M059J (cell line): ENCODE measurements around the gene CAPN1. TPM values are rescaled to one million over a fixed set of nuclear protein-coding genes. Genes with fewer than 3 reads are reported as not detected.

ENCODE experiments used
- DNase-seq: peaks from one replicate; pipeline ENCODE4 v3.0.0-alpha.2; 2012; ENCODE audit warnings: low read depth
- total RNA-seq: library from RNA; depleted of rRNA; stranded (reverse); fragments of >200 nt; shearing (Covaris generic); gene quantifications from 2 replicates; pipeline ENCODE4 v1.2.3, GENCODE V29; 2014; rRNA removed

Gene CAPN1
- total RNA-seq, 1 experiment from 2014 or later, result 208 TPM

- DNase-seq, result no peak
Measured at GRCh38 chr11:65260756-65261590, 79.2 kb downstream of the CAPN1 start.

Other genes starting within 250 kb of the CAPN1 start
- gene GPHA2, start 246.0 kb upstream of the CAPN1 start, total RNA-seq, result not detected in 2 replicates
- gene MAJIN, start 209.8 kb upstream of the CAPN1 start, total RNA-seq, result not detected in 2 replicates
- 5.9 and 6.2 TPM in 2 replicates for gene BATF2, start 185.0 kb upstream of the CAPN1 start, total RNA-seq
- gene ARL2, start 167.8 kb upstream of the CAPN1 start, total RNA-seq, result 137 and 169 TPM in 2 replicates
- 17.8 and 18.3 TPM in 2 replicates for gene SNX15, start 154.5 kb upstream of the CAPN1 start, total RNA-seq
- 11.8 and 20.0 TPM in 2 replicates for gene SAC3D1, start 140.7 kb upstream of the CAPN1 start, total RNA-seq
- 0.34 TPM in 1 of 2 replicates, not detected in the other for gene NAALADL1, start 123.4 kb upstream of the CAPN1 start, total RNA-seq
- gene CDCA5, start 97.9 kb upstream of the CAPN1 start, total RNA-seq, result 47.9 and 56.8 TPM in 2 replicates
- gene ZFPL1, start 97.7 kb upstream of the CAPN1 start, total RNA-seq, result 83.4 and 96.0 TPM in 2 replicates
- 117 and 170 TPM in 2 replicates for gene VPS51, start 85.7 kb upstream of the CAPN1 start, total RNA-seq
- 2.1 and 7.0 TPM in 2 replicates for gene TM7SF2, start 70.1 kb upstream of the CAPN1 start, total RNA-seq
- gene ZNHIT2, start 64.2 kb upstream of the CAPN1 start, total RNA-seq, result 13.9 and 17.7 TPM in 2 replicates
- gene FAU, start 59.8 kb upstream of the CAPN1 start, total RNA-seq, result 290 and 443 TPM in 2 replicates
- 68.9 and 87.8 TPM in 2 replicates for gene MRPL49, start 59.6 kb upstream of the CAPN1 start, total RNA-seq
- gene SYVN1, start 47.4 kb upstream of the CAPN1 start, total RNA-seq, result 27.0 and 37.8 TPM in 2 replicates
- gene SPDYC, start 11.7 kb upstream of the CAPN1 start, total RNA-seq, result not detected in 2 replicates
- 47.8 and 62.9 TPM in 2 replicates for gene POLA2, start 80.0 kb downstream of the CAPN1 start, total RNA-seq
- 0.07 and 1.6 TPM in 2 replicates for gene CDC42EP2, start 132.9 kb downstream of the CAPN1 start, total RNA-seq
- gene DPF2, start 151.9 kb downstream of the CAPN1 start, total RNA-seq, result 31.5 and 43.5 TPM in 2 replicates
- 1.7 TPM in 1 of 2 replicates, not detected in the other for gene TIGD3, start 172.8 kb downstream of the CAPN1 start, total RNA-seq
- 1.1 and 2.5 TPM in 2 replicates for gene SLC25A45, start 200.7 kb downstream of the CAPN1 start, total RNA-seq
- 42.6 and 43.0 TPM in 2 replicates for gene FRMD8, start 204.7 kb downstream of the CAPN1 start, total RNA-seq
- 3.9 and 6.5 TPM in 2 replicates for gene NEAT1, start 240.9 kb downstream of the CAPN1 start, total RNA-seq